Bronchial epithelial cell (primary cell): ENCODE data around the gene LIPC. TPM values are rescaled to one million over a fixed set of nuclear protein-coding genes. Genes with fewer than 3 reads are reported as not detected.
A peak's percentile ranks its signal among the peaks of the same experiment; 100 is the strongest.

Experiments
- DNase-seq: peaks from one replicate; pipeline ENCODE4 v3.0.0-alpha.2; 2010; ENCODE audit warnings: low read depth
- FAIRE-seq: peaks from 2 replicates; lab custom pipeline; 2011; peaks lifted over from hg19 to GRCh38; lab: Jason Lieb, UNC
- H3K27me3 ChIP-seq: 2 replicates; pipeline ENCODE4 v1.5.1; 2011; ENCODE audit warnings: low read length; ENCODE audit not compliant: control insufficient read depth, insufficient read depth
- H3K36me3 ChIP-seq: 2 replicates; pipeline ENCODE4 v1.5.1; 2011; ENCODE audit warnings: low read length; ENCODE audit not compliant: control insufficient read depth, insufficient read depth
- H3K4me3 ChIP-seq: 2 replicates; pipeline ENCODE4 v1.5.1; 2011; ENCODE audit warnings: mild to moderate bottlenecking, low read depth, low read length, control low read depth
- CTCF ChIP-seq: IDR thresholded peaks from 2 replicates; pipeline ENCODE4 v1.5.1; 2011; ENCODE audit warnings: mild to moderate bottlenecking, moderate library complexity, low read length, control low read depth, inconsistent platforms; ENCODE audit not compliant: insufficient read depth, severe bottlenecking
- total RNA-seq: library from RNA; depleted of rRNA; stranded (reverse); fragments of >200 nt; gene quantifications from 2 replicates; pipeline ENCODE4 v1.2.1, GENCODE V29; 2014

LIPC gene
- total RNA-seq, 1 donor from 2014 or later: 0.26 TPM

- DNase-seq (no peak), FAIRE-seq (no peak)
- Histone ChIP-seq H3K27me3 (no peaks in the 10 kb centered on the region), H3K36me3 (no peaks in the 10 kb centered on the region), H3K4me3 (no peak overlapping the region)
- no peak for TF ChIP-seq CTCF
These were observed 154.1 kb downstream of the LIPC start for GRCh38 chr15:58585693-58586443.

- FAIRE-seq (no peak), DNase-seq (no peak)
- no peaks in the 10 kb centered on the region for H3K27me3 ChIP-seq
- H3K4me3 ChIP-seq: no peak overlapping the region
- TF ChIP-seq CTCF: no peak
- H3K36me3 ChIP-seq: no peaks in the 10 kb centered on the region
These were observed 155.7 kb downstream of the LIPC start for GRCh38 chr15:58587486-58587885.

- Histone ChIP-seq H3K36me3 (no peaks in the 10 kb centered on the region), H3K27me3 (no peaks in the 10 kb centered on the region), H3K4me3 (no peak overlapping the region)
- DNase-seq (no peak), FAIRE-seq (no peak)
- TF ChIP-seq CTCF: no peak
These were observed 156.3 kb downstream of the LIPC start for GRCh38 chr15:58588096-58588495.

DNA sequence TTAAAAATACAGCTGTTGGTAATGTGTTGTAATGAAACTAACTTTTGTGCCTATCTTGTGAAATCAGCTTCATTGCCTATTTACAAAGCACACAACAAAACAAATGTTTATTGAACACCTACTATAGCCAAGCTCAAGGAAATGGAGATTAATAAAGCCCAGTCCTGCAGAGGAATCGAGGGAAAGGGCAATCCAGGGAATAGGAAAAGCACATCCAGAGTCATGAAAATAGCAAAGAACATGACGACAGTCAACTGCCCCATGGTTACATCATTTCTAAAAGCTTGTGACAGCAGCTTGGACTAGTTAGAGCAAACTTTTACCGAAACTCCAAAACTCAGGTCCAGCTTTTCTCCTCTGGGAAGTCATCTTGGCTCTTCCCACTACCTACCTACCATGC is 157.3 kb downstream of the LIPC start:
- no peak for TF ChIP-seq CTCF
- Histone ChIP-seq H3K36me3 (peaks cover 1% of the 10 kb centered on the region), H3K4me3 (no peak overlapping the region), H3K27me3 (no peaks in the 10 kb centered on the region)
- FAIRE-seq (peak; percentile 62), DNase-seq (no peak)

GRCh38 chr15:58590236-58590635 is 158.4 kb downstream of the LIPC start:
- Histone ChIP-seq H3K4me3 (no peak overlapping the region), H3K27me3 (no peaks in the 10 kb centered on the region), H3K36me3 (peaks cover 1% of the 10 kb centered on the region)
- DNase-seq: peak; percentile 31
- FAIRE-seq: no peak
- no peak for TF ChIP-seq CTCF

DNA sequence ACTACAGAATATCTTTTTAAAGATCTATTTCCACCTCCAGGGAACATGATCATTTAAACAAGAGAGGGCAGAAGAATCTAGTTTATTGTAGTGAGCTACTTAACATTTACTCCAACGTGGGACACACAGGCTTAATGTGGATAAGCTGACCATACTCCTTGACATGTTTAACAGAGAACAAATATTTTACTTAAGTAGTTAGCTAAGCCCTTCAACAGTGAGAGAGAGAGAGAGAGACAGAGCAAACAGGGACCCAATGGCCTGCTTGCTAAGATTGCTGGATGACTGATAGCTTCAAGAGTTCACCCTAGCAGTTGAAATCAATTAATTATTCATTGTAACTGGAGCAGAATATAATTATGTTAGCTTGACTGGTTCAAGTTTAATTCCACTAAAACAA is 159.1 kb downstream of the LIPC start:
- H3K36me3 ChIP-seq: peaks cover 1% of the 10 kb centered on the region
- no peak for FAIRE-seq

More for the DNA sequence above, 159.1 kb downstream of the LIPC start:
- Histone ChIP-seq H3K4me3 (no peak overlapping the region), H3K27me3 (no peaks in the 10 kb centered on the region)
- no peak for DNase-seq
- TF ChIP-seq CTCF: no peak
